ENCODE measurements around the gene DUSP6.

GRCh38 chr12:89355243-89356068 is 3.2 kb upstream of the DUSP6 start:
- TF ChIP-seq CTCF (IDR thresholded peaks at IDR 0.05; ENCODE audit: low read depth, low read length, poor library complexity, severe bottlenecking) (no peak), EZH2phosphoT487 (IDR thresholded peaks at IDR 0.05; ENCODE audit: borderline replicate concordance, low read length) (no peak)
